GM18526 (cell line): ENCODE results near the gene FSD1L.

ENCODE experiments used
- POLR2A ChIP-seq: IDR thresholded peaks from 3 replicates; pipeline ENCODE4 v1.6.1; 2011; ENCODE audit not compliant: insufficient read length; ENCODE audit errors: extremely low read depth

The FSD1L gene

GRCh38 chr9:105421864-105422263 is 26.0 kb upstream of the FSD1L start:
- TF ChIP-seq POLR2A, result no peak

GRCh38 chr9:105425816-105426433 is 21.9 kb upstream of the FSD1L start:
- TF ChIP-seq POLR2A, result no peak

- no peak for TF ChIP-seq POLR2A
Measured at GRCh38 chr9:105426657-105427056, 21.2 kb upstream of the FSD1L start.

- TF ChIP-seq POLR2A, result no peak
Measured at GRCh38 chr9:105431424-105432246, 16.2 kb upstream of the FSD1L start.

GRCh38 chr9:105432247-105432842 is 15.5 kb upstream of the FSD1L start:
- no peak for TF ChIP-seq POLR2A

GRCh38 chr9:105435453-105435852 is 12.4 kb upstream of the FSD1L start:
- TF ChIP-seq POLR2A, result no peak

- TF ChIP-seq POLR2A, result no peak
Measured at GRCh38 chr9:105436783-105437182, 11.1 kb upstream of the FSD1L start.

GRCh38 chr9:105437704-105438103 is 10.1 kb upstream of the FSD1L start:
- TF ChIP-seq POLR2A, result no peak

- TF ChIP-seq POLR2A, result no peak
Measured at GRCh38 chr9:105438141-105438806, 9.6 kb upstream of the FSD1L start.

- TF ChIP-seq POLR2A, result no peak
Measured at GRCh38 chr9:105439428-105439827, 8.4 kb upstream of the FSD1L start.

GRCh38 chr9:105441616-105442160 is 6.1 kb upstream of the FSD1L start:
- TF ChIP-seq POLR2A, result no peak

- no peak for TF ChIP-seq POLR2A
Measured at GRCh38 chr9:105443121-105443520, 4.7 kb upstream of the FSD1L start.

- no peak for TF ChIP-seq POLR2A
Measured at GRCh38 chr9:105444130-105444529, 3.7 kb upstream of the FSD1L start.

GRCh38 chr9:105445203-105445881 is 2.5 kb upstream of the FSD1L start:
- TF ChIP-seq POLR2A, result no peak

GRCh38 chr9:105447386-105447813 is 434 bp upstream of the FSD1L start:
- TF ChIP-seq POLR2A, result no peak
